BLaER1 (cell line): Measurements from ENCODE around the gene LHPP.

Experiments
- H3K27ac ChIP-seq: shearing (Covaris generic); formaldehyde crosslinking; 2 replicates; pipeline ENCODE4 v1.8.1; 2022
- H3K27me3 ChIP-seq: shearing (Covaris generic); formaldehyde crosslinking; 2 replicates; pipeline ENCODE4 v1.8.1; 2022
- H3K36me3 ChIP-seq: shearing (Covaris generic); formaldehyde crosslinking; 2 replicates; pipeline ENCODE4 v1.8.1; 2022
- H3K4me1 ChIP-seq: shearing (Covaris generic); formaldehyde crosslinking; 2 replicates; pipeline ENCODE4 v1.8.1; 2022
- H3K4me2 ChIP-seq: shearing (Covaris generic); formaldehyde crosslinking; 2 replicates; pipeline ENCODE4 v1.8.1; 2022
- H3K4me3 ChIP-seq: shearing (Covaris generic); formaldehyde crosslinking; 2 replicates; pipeline ENCODE4 v1.8.1; 2022
- H3K9ac ChIP-seq: shearing (Covaris generic); formaldehyde crosslinking; 2 replicates; pipeline ENCODE4 v1.8.1; 2022
- H3K9me3 ChIP-seq: shearing (Covaris generic); formaldehyde crosslinking; 2 replicates; pipeline ENCODE4 v1.8.1; 2022
- H4K20me1 ChIP-seq: shearing (Covaris generic); formaldehyde crosslinking; 2 replicates; pipeline ENCODE4 v1.8.1; 2022
- Cebpa-rat ChIP-seq: shearing (Covaris generic); IDR thresholded peaks from 2 replicates; pipeline ENCODE4 v1.8.1; 2022

The LHPP gene

GRCh38 chr10:124632064-124632531 is 170.5 kb downstream of the LHPP start:
- TF ChIP-seq Cebpa-rat: no peak
- Histone ChIP-seq H3K4me3 (no peak overlapping the region), H3K4me1 (peaks cover 76% of the 10 kb centered on the region), H3K9ac (0 out of 2 replicates have a peak overlapping the region, but pooled peaks have one; percentile 3), H4K20me1 (peaks cover 98% of the 10 kb centered on the region), H3K4me2 (peak overlapping the region; percentile 96), H3K27ac (no peak overlapping the region), H3K36me3 (peaks cover 31% of the 10 kb centered on the region), H3K27me3 (no peaks in the 10 kb centered on the region), H3K9me3 (peaks cover 9% of the 10 kb centered on the region)

- Histone ChIP-seq H3K36me3 (peaks cover 31% of the 10 kb centered on the region), H3K9me3 (peaks cover 9% of the 10 kb centered on the region), H3K27ac (no peak overlapping the region), H3K9ac (0 out of 2 replicates have a peak overlapping the region, but pooled peaks have one; percentile 3), H3K4me1 (peaks cover 76% of the 10 kb centered on the region), H4K20me1 (peaks cover 98% of the 10 kb centered on the region), H3K27me3 (no peaks in the 10 kb centered on the region), H3K4me2 (peak overlapping the region; percentile 96), H3K4me3 (no peak overlapping the region)
- TF ChIP-seq Cebpa-rat: no peak
These were observed 170.9 kb downstream of the LHPP start for GRCh38 chr10:124632566-124632965.

- peaks cover 9% of the 10 kb centered on the region for H3K9me3 ChIP-seq
- H3K4me2 ChIP-seq: peak overlapping the region; percentile 69
- peaks cover 76% of the 10 kb centered on the region for H3K4me1 ChIP-seq
- H4K20me1 ChIP-seq: peaks cover 98% of the 10 kb centered on the region
- TF ChIP-seq Cebpa-rat: no peak
- no peaks in the 10 kb centered on the region for H3K27me3 ChIP-seq
- peaks cover 51% of the 10 kb centered on the region for H3K36me3 ChIP-seq
- peak overlapping the region; percentile 44 for H3K27ac ChIP-seq
- H3K4me3 ChIP-seq: no peak overlapping the region
- peak overlapping the region; percentile 13; the same call in 1 of the 2 replicates for H3K9ac ChIP-seq
These were observed 174.8 kb downstream of the LHPP start for GRCh38 chr10:124636271-124636995.

GRCh38 chr10:124637091-124637700 is 175.6 kb downstream of the LHPP start:
- Histone ChIP-seq H3K4me1 (peaks cover 76% of the 10 kb centered on the region), H3K9me3 (peaks cover 9% of the 10 kb centered on the region), H3K27me3 (no peaks in the 10 kb centered on the region), H4K20me1 (peaks cover 98% of the 10 kb centered on the region), H3K36me3 (peaks cover 44% of the 10 kb centered on the region), H3K9ac (peak overlapping the region; percentile 13; the same call in 1 of the 2 replicates), H3K4me3 (no peak overlapping the region), H3K4me2 (peak overlapping the region; percentile 69), H3K27ac (peak overlapping the region; percentile 44)
- no peak for TF ChIP-seq Cebpa-rat

- Histone ChIP-seq H3K27me3 (no peaks in the 10 kb centered on the region), H3K9me3 (peaks cover 9% of the 10 kb centered on the region), H3K4me2 (peak overlapping the region; percentile 69), H3K27ac (peak overlapping the region; percentile 14; the same call in 1 of the 2 replicates), H3K4me3 (no peak overlapping the region), H3K4me1 (peaks cover 76% of the 10 kb centered on the region), H3K9ac (no peak overlapping the region), H3K36me3 (peaks cover 38% of the 10 kb centered on the region), H4K20me1 (peaks cover 98% of the 10 kb centered on the region)
- no peak for TF ChIP-seq Cebpa-rat
These were observed 176.1 kb downstream of the LHPP start for GRCh38 chr10:124637746-124638145.

- no peak for TF ChIP-seq Cebpa-rat
- H3K9ac ChIP-seq: 0 out of 2 replicates have a peak overlapping the region, but pooled peaks have one; percentile 27
- H3K4me2 ChIP-seq: peak overlapping the region; percentile 99
- H3K4me3 ChIP-seq: no peak overlapping the region
- peaks cover 5% of the 10 kb centered on the region for H3K9me3 ChIP-seq
- H3K27ac ChIP-seq: peak overlapping the region; percentile 43
- H3K36me3 ChIP-seq: peaks cover 31% of the 10 kb centered on the region
- peaks cover 88% of the 10 kb centered on the region for H3K4me1 ChIP-seq
- H3K27me3 ChIP-seq: no peaks in the 10 kb centered on the region
- H4K20me1 ChIP-seq: peaks cover 98% of the 10 kb centered on the region
These were observed 177.6 kb downstream of the LHPP start for GRCh38 chr10:124639206-124639605.

GRCh38 chr10:124639646-124640045 is 178.0 kb downstream of the LHPP start:
- H3K27ac ChIP-seq: peak overlapping the region; percentile 80
- peak overlapping the region; percentile 99 for H3K4me2 ChIP-seq

GRCh38 chr10:124640056-124640455 is 178.4 kb downstream of the LHPP start:
- Histone ChIP-seq H3K4me1 (peaks cover 97% of the 10 kb centered on the region), H3K9ac (peak overlapping the region; percentile 68; the same call in 1 of the 2 replicates), H3K27ac (peak overlapping the region; percentile 80), H3K36me3 (peaks cover 25% of the 10 kb centered on the region), H4K20me1 (peaks cover 100% of the 10 kb centered on the region), H3K9me3 (no peaks in the 10 kb centered on the region), H3K27me3 (no peaks in the 10 kb centered on the region), H3K4me3 (no peak overlapping the region), H3K4me2 (peak overlapping the region; percentile 99)
- TF ChIP-seq Cebpa-rat: no peak

More at GRCh38 chr10:124639646-124640045, 178.0 kb downstream of the LHPP start:
- H3K36me3 ChIP-seq: peaks cover 26% of the 10 kb centered on the region
- TF ChIP-seq Cebpa-rat: no peak
- no peak overlapping the region for H3K4me3 ChIP-seq
- H3K9ac ChIP-seq: 0 out of 2 replicates have a peak overlapping the region, but pooled peaks have one; percentile 27
- H3K27me3 ChIP-seq: no peaks in the 10 kb centered on the region
- peaks cover 1% of the 10 kb centered on the region; the same call in 1 of the 2 replicates for H3K9me3 ChIP-seq
- H4K20me1 ChIP-seq: peaks cover 98% of the 10 kb centered on the region
- H3K4me1 ChIP-seq: peaks cover 93% of the 10 kb centered on the region

- TF ChIP-seq Cebpa-rat: peak; percentile 28; the same call in 1 of the 2 replicates
- peaks cover 20% of the 10 kb centered on the region for H3K36me3 ChIP-seq
- H4K20me1 ChIP-seq: peaks cover 100% of the 10 kb centered on the region
- H3K4me3 ChIP-seq: peak overlapping the region; percentile 33
- peak overlapping the region; percentile 80 for H3K27ac ChIP-seq
- H3K4me1 ChIP-seq: peaks cover 100% of the 10 kb centered on the region
- no peaks in the 10 kb centered on the region for H3K9me3 ChIP-seq
- H3K27me3 ChIP-seq: no peaks in the 10 kb centered on the region
- peak overlapping the region; percentile 99 for H3K4me2 ChIP-seq
- H3K9ac ChIP-seq: peak overlapping the region; percentile 68
These were observed 179.1 kb downstream of the LHPP start for GRCh38 chr10:124640538-124641231.
